ENCODE measurements around the gene HAPSTR1. TPM values are rescaled to one million over a fixed set of nuclear protein-coding genes. Genes with fewer than 3 reads are reported as not detected.

HAPSTR1 gene
- total and polyA plus RNA-seq, 2 of the 8 experiments (the other 6 are each of a cell fraction or from before 2014, with no cell fraction given): 11.9 to 66.1 TPM

GRCh38 chr16:9126609-9127008 lies 35.2 kb downstream of the HAPSTR1 start:
- no peaks in the 10 kb centered on the region for H3K23me2 ChIP-seq (ENCODE audit: low read depth, low read length)
- peaks cover 13 to 35% of the 10 kb centered on the region in 2 experiments for H4K20me1 ChIP-seq (replicated peaks in 1 of 2; ENCODE audit: control insufficient read depth in 1 of 2, insufficient read depth in 2 of 2, low read length in 2 of 2)
- no peak overlapping the region for H3K4me3 ChIP-seq (ENCODE audit: extremely low read depth in 1 of 4, insufficient read depth in 2 of 4, low read depth in 3 of 4, low read length in 4 of 4)
- peaks cover 0 to 11% (median 7%) of the 10 kb centered on the region in 4 experiments; a peak in 5 of 7 replicates for H3K4me1 ChIP-seq (replicated peaks in 1 of 4; ENCODE audit: control insufficient read depth in 3 of 4, insufficient read depth in 4 of 4, low read length in 3 of 4)
- H3K4me2 ChIP-seq (ENCODE audit: insufficient read depth in 1 of 2, low read depth in 2 of 2, low read length in 2 of 2): no peak overlapping the region
- CTCF ChIA-PET (ENCODE audit: partially characterized antibody): interaction anchor here (1.0 to 6.5 kb wide), 5 partner anchors 9 to 236 kb away, joined by 3 to 39 read pairs (median 4); no protein-coding TSS in a partner anchor
- H3K79me1 ChIP-seq (ENCODE audit: low read depth, low read length): peaks cover 14% of the 10 kb centered on the region
- H3K9me3 ChIP-seq (ENCODE audit: insufficient read depth in 2 of 2, low read depth in 1 of 2, low read length in 1 of 2): no peaks in the 10 kb centered on the region
- no peak overlapping the region for H3K14ac ChIP-seq (ENCODE audit: insufficient read length)
- H2BK12ac ChIP-seq (ENCODE audit: low read depth, low read length): no peak overlapping the region
- H3K18ac ChIP-seq (ENCODE audit: extremely low read depth, low read length): no peak overlapping the region
- H3K79me2 ChIP-seq (ENCODE audit: control insufficient read depth in 1 of 2, insufficient read depth in 2 of 2, low read length in 2 of 2): peaks cover 0 to 25% of the 10 kb centered on the region in 2 experiments; a peak in 2 of 4 replicates
- POLR2A ChIA-PET (ENCODE audit: partially characterized antibody): interaction anchor here (0.7 to 2.4 kb wide), 5 partner anchors 8 to 455 kb away, joined by 3 to 8 read pairs (median 4); partner anchors contain the start of gene HAPSTR1
- no peak overlapping the region for H3K56ac ChIP-seq (replicated peaks; ENCODE audit: insufficient read length, low read depth, low read length)
- H3K36me3 ChIP-seq (ENCODE audit: control insufficient read depth in 2 of 4, insufficient read depth in 4 of 4, low read length in 3 of 4): peaks cover 0 to 5% (median 0%) of the 10 kb centered on the region in 4 experiments; a peak in 1 of 8 replicates
- H2BK5ac ChIP-seq (ENCODE audit: low read depth, low read length): no peak overlapping the region
- H4K91ac ChIP-seq (replicated peaks; ENCODE audit: insufficient read length, low read length): no peak overlapping the region
- FAIRE-seq (no peak), DNase-seq (ENCODE audit: low read depth in 1 of 2, low spot score in 2 of 2) (no peak)
- no peak overlapping the region for H3K27ac ChIP-seq (ENCODE audit: low read depth, low read length)
- no peak overlapping the region for H2AFZ ChIP-seq (ENCODE audit: low read length)
- no peak overlapping the region for H3K23ac ChIP-seq (ENCODE audit: insufficient read length)
- no peak overlapping the region for H2BK20ac ChIP-seq (ENCODE audit: low read length)
- no peak overlapping the region for H2BK15ac ChIP-seq (ENCODE audit: low read length)
- H2AK5ac ChIP-seq (ENCODE audit: low read depth, low read length): no peak overlapping the region
- TF ChIP-seq SP1 (IDR thresholded peaks at IDR 0.05; ENCODE audit: low read depth, low read length): no peak
- TF ChIP-seq BRCA1 (IDR thresholded peaks at IDR 0.05; ENCODE audit: low read depth, low read length): no peak
- TF ChIP-seq TCF12 (IDR thresholded peaks at IDR 0.05; ENCODE audit: low read depth, low read length): no peak
- 97% methylated on average over 2 of the region's 2 CpGs; no CpG with 5 or more reads in 1 of the 2 experiments for WGBS, 2 experiments (ENCODE audit: extremely low coverage in 1 of 2, insufficient coverage in 1 of 2, insufficient read length in 1 of 2, insufficient replicate concordance in 2 of 2, low coverage in 1 of 2, low lambda C conversion rate in 2 of 2, missing lambda C conversion rate in 1 of 2)
- H2BK120ac ChIP-seq (replicated peaks; ENCODE audit: low read depth, low read length): no peak overlapping the region
- H3K9ac ChIP-seq (replicated peaks in 1 of 4; ENCODE audit: extremely low read depth in 1 of 4, low read depth in 3 of 4, low read length in 3 of 4): no peak overlapping the region
- H3K4ac ChIP-seq (replicated peaks; ENCODE audit: insufficient read length, low read depth, low read length): no peak overlapping the region
- H3K27me3 ChIP-seq (replicated peaks in 1 of 4; ENCODE audit: control insufficient read depth in 3 of 4, extremely low read depth in 1 of 4, insufficient read depth in 3 of 4, low read length in 3 of 4): no peaks in the 10 kb centered on the region
- no peak overlapping the region for H4K8ac ChIP-seq (ENCODE audit: extremely low read depth, insufficient read depth, low read length)
- H4K5ac ChIP-seq (ENCODE audit: insufficient read length, low read depth, low read length): no peak overlapping the region

All from H1 (cell line).